Tibial nerve (tissue), 4 donors: ENCODE results near the gene RASAL1. TPM values are rescaled to one million over a fixed set of nuclear protein-coding genes. Genes with fewer than 3 reads are reported as not detected.

Experiments
- DNase-seq, 2 donors: peaks; one replicate each; pipeline ENCODE4 v3.0.0-alpha.2; 2019; ENCODE audit warnings: low spot score in 2 of 2
- H3K27ac ChIP-seq, 4 donors: fragments of 200-600 bp; sonication (generic) in 3 of 4; one replicate each; pipeline ENCODE4 v1.5.1; 2017 to 2019; ENCODE audit warnings: mild to moderate bottlenecking in 1 of 4
- H3K27me3 ChIP-seq, 2 donors: fragments of 200-600 bp; sonication (generic) in 1 of 2; one replicate each; pipeline versions ENCODE4 v1.5.1 to v1.6.0; 2017 to 2019
- H3K36me3 ChIP-seq, 3 donors: fragments of 200-600 bp; sonication (generic); one replicate each; pipeline ENCODE4 v1.5.1; 2018 to 2019
- H3K4me1 ChIP-seq, 4 donors: fragments of 200-600 bp; sonication (generic) in 3 of 4; one replicate each; pipeline ENCODE4 v1.5.1; 2017 to 2019
- H3K4me3 ChIP-seq, 4 donors: fragments of 200-600 bp; sonication (generic) in 3 of 4; one replicate each; pipeline ENCODE4 v1.5.1; 2017 to 2019; ENCODE audit warnings: mild to moderate bottlenecking in 1 of 4, moderate library complexity in 1 of 4
- H3K9me3 ChIP-seq, 4 donors: fragments of 200-600 bp; sonication (generic) in 3 of 4; one replicate each; pipeline ENCODE4 v1.5.1; 2017 to 2019
- CTCF ChIP-seq, 5 experiments: fragments of 200-600 bp in 3 of 5; fragments of 450-650 bp in 2 of 5; sonication (generic) in 3 of 5; IDR thresholded peaks; one replicate each; pipeline ENCODE4 v1.5.1; 2016 to 2019; ENCODE audit warnings: antibody characterized with exemption in 5 of 5, mild to moderate bottlenecking in 3 of 5, moderate library complexity in 2 of 5
- EP300 ChIP-seq, 2 donors: sonication (generic); formaldehyde crosslinking; IDR thresholded peaks; one replicate each; pipeline ENCODE4 v1.6.1; 2017; ENCODE audit warnings: antibody characterized with exemption in 2 of 2, mild to moderate bottlenecking in 1 of 2
- POLR2A ChIP-seq, 2 donors: fragments of 450-650 bp; IDR thresholded peaks; one replicate each; pipeline ENCODE4 v1.6.1; 2017; ENCODE audit warnings: antibody characterized with exemption in 2 of 2, mild to moderate bottlenecking in 2 of 2, moderate library complexity in 2 of 2
- WGBS, 2 donors: methylation state at CpG; one replicate each; pipeline ENCODE4 v1.1.5; 2018; 5-methylcytosine and 5-hydroxymethylcytosine counted together
- total RNA-seq, 4 donors: library from RNA; depleted of rRNA; stranded (reverse); fragments of >200 nt; gene quantifications; one replicate each; pipeline ENCODE4 v1.1.0, GENCODE V29; 2016

The RASAL1 gene
- total RNA-seq, result 1 to 10 TPM in 3 of 4 donors, under 1 TPM in 1; 0.87 to 5.2 (median 3.3) TPM

GRCh38 chr12:113135178-113136127 is at the start of gene RASAL1:
TSS of gene RASAL1 (minus strand) at chr12:113135761. CDS start at chr12:113135462, 299 bp downstream.
- Histone ChIP-seq H3K27me3 (peaks cover 0 to 39% of the 10 kb centered on the region in 2 donors), H3K4me3 (peak within 1 kb of the TSS in 2 of 4 donors; percentile 18 to 38), H3K36me3 (no peaks in the 10 kb centered on the region), H3K27ac (peak within 1 kb of the TSS in 2 of 4 donors; percentile 71 to 75), H3K9me3 (no peaks in the 10 kb centered on the region), H3K4me1 (peaks cover 0 to 9% (median 4%) of the 10 kb centered on the region in 4 donors)
- DNase-seq, result no peak
- TF ChIP-seq EP300 (IDR thresholded peaks at IDR 0.05) (no peak), CTCF (IDR thresholded peaks at IDR 0.05) (peak in 4 of 5 experiments; percentile 9 to 50 (median 30)), POLR2A (IDR thresholded peaks at IDR 0.05) (no peak)
- 3 to 5% methylated on average over 29 to 33 of the region's 68 CpGs for WGBS, 2 donors

DNA sequence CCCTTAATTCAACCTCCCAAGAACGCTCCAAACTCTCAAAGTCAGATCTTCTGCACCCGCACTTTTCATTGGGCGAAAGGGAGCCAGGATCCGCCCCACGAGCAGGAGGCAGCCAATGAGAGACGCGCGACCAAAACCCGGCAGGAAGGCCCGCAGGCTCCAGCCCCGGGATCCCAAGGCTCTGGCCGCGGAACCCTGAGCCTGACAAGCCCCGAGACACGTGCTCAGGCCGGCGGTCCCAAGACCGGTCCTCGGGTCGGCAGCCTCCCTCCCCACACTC is 49.3 kb upstream of the RASAL1 start:
- WGBS, 2 donors, result 0% methylated on average over 13 to 19 of the region's 20 CpGs
- H3K27ac ChIP-seq, result peak overlapping the region; percentile 73 to 96 (median 92)
- H3K36me3 ChIP-seq, result peaks cover 0 to 37% (median 0%) of the 10 kb centered on the region in 3 donors
- peaks cover 0 to 38% (median 22%) of the 10 kb centered on the region in 4 donors for H3K4me1 ChIP-seq
- DNase-seq, result peak; percentile 77 to 86
- TF ChIP-seq EP300 (IDR thresholded peaks at IDR 0.05), result no peak
- no peak for TF ChIP-seq CTCF (IDR thresholded peaks at IDR 0.05)
- no peak for TF ChIP-seq POLR2A (IDR thresholded peaks at IDR 0.05)
- peak overlapping the region; percentile 86 to 95 (median 91) for H3K4me3 ChIP-seq
- H3K9me3 ChIP-seq, result no peaks in the 10 kb centered on the region
- no peaks in the 10 kb centered on the region for H3K27me3 ChIP-seq

DNA sequence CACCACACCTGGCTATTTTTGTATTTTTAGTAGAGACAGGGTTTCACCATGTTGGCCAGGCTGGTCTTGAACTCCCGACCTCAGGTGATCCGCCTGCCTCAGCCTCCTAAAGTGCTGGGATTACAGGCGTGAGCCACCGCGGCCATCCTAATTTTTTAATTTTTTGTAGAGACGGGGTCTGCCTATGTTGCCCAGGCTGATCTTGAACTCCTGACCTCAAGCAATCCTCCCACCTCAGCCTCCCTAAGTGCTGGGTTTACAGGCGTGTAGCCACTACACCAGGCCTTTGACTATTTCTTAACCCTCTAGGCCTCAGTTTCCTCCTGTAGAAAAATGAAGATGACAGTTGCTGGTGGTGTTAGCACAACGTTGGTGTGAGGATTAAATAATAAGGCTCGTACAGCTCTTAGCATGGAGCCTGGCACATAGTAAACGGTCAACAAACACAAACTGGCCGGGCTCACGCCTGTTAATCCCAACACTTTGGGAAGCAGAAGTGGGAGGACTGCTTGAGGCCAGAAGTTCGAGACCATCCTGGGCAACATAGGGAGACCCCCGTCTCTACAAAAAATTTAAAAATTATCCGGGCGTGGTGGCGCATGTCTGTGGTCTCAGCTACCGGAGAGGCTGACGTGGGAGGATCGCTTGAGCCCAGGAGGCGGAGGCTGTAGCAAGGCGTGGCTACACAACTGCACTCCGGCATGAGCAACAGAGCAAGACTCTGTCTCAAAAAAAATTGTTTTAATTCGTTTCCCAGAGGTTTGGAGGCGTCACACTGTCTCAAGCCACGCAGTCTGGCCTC is 48.7 kb upstream of the RASAL1 start:
- WGBS, 2 donors, result 30 to 32% methylated on average over 26 of the region's 26 CpGs

DNA sequence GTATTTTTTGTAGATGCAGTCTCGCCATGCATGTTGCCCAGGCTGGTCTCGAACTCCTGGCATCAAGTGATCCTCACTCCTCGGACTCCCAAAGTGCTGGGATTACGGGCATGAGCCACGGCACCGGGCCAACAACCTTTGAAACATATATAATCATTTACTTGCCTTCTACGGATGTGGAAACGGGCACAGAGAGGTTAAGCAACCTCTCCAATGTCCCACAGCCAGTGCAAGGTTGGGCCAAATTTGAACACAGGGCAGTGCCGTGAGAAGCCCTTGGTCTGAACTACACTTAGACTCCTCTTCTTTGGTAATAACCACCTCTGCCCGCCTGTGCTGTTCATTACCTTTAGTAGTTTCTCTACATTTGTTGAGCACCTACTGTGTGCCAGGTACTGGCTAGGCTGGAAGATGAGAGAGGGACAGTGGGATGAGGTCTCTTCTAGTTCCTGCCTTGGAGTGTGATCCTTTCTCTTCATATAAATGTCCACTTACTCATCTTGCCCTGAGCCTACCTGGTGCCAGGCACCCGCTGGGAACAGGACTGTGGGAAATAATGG is 47.5 kb upstream of the RASAL1 start:
- no peaks in the 10 kb centered on the region for H3K27me3 ChIP-seq
- 93 to 97% methylated on average over 11 of the region's 11 CpGs for WGBS, 2 donors
- TF ChIP-seq POLR2A (IDR thresholded peaks at IDR 0.05) (no peak), CTCF (IDR thresholded peaks at IDR 0.05) (no peak), EP300 (IDR thresholded peaks at IDR 0.05) (no peak)

More for the DNA sequence above, 48.7 kb upstream of the RASAL1 start:
- Histone ChIP-seq H3K27ac (peak overlapping the region; percentile 73 to 96 (median 92)), H3K36me3 (peaks cover 0 to 37% (median 5%) of the 10 kb centered on the region in 3 donors), H3K9me3 (no peaks in the 10 kb centered on the region), H3K27me3 (no peaks in the 10 kb centered on the region), H3K4me3 (peak overlapping the region; percentile 86 to 95 (median 91)), H3K4me1 (peaks cover 0 to 38% (median 22%) of the 10 kb centered on the region in 4 donors)
- no peak for TF ChIP-seq POLR2A (IDR thresholded peaks at IDR 0.05)
- TF ChIP-seq EP300 (IDR thresholded peaks at IDR 0.05), result no peak
- no peak for TF ChIP-seq CTCF (IDR thresholded peaks at IDR 0.05)
- DNase-seq, result peak in 1 of 2 donors; percentile 23

More for the DNA sequence above, 47.5 kb upstream of the RASAL1 start:
- Histone ChIP-seq H3K36me3 (peaks cover 0 to 39% (median 15%) of the 10 kb centered on the region in 3 donors), H3K27ac (no peak overlapping the region), H3K4me3 (no peak overlapping the region), H3K9me3 (no peaks in the 10 kb centered on the region), H3K4me1 (peaks cover 0 to 38% (median 22%) of the 10 kb centered on the region in 4 donors)
- no peak for DNase-seq
